Breast epithelium (tissue), 4 donors: ENCODE measurements around the gene ERLIN1. TPM values are rescaled to one million over a fixed set of nuclear protein-coding genes. Genes with fewer than 3 reads are reported as not detected.

Experiments used
- DNase-seq, 2 donors: peaks; one replicate each; pipeline ENCODE4 v3.0.0-alpha.2; 2019; ENCODE audit warnings: low spot score in 2 of 2
- H3K27ac ChIP-seq, 2 donors: fragments of 200-600 bp; sonication (generic) in 1 of 2; one replicate each; pipeline ENCODE4 v1.5.1; 2016 to 2019; ENCODE audit warnings: mild to moderate bottlenecking in 1 of 2
- H3K27me3 ChIP-seq, 2 donors: fragments of 200-600 bp; sonication (generic) in 1 of 2; one replicate each; pipeline versions ENCODE4 v1.5.1 to v1.6.0; 2017 to 2019; ENCODE audit warnings: control low read depth in 1 of 2, mild to moderate bottlenecking in 1 of 2
- H3K36me3 ChIP-seq: fragments of 200-600 bp; one replicate; pipeline ENCODE4 v1.5.1; 2019
- H3K4me1 ChIP-seq, 2 donors: fragments of 200-600 bp; sonication (generic); one replicate each; pipeline ENCODE4 v1.5.1; 2016 to 2019; ENCODE audit warnings: control low read depth in 1 of 2
- H3K4me3 ChIP-seq, 3 donors: fragments of 200-600 bp; sonication (generic); 1 replicate in 2 of 3; 2 replicates in 1 of 3; pipeline ENCODE4 v1.5.1; 2016 to 2019; ENCODE audit warnings: mild to moderate bottlenecking in 3 of 3, moderate library complexity in 2 of 3
- H3K9me3 ChIP-seq, 2 donors: fragments of 200-600 bp; sonication (generic) in 1 of 2; one replicate each; pipeline ENCODE4 v1.5.1; 2016 to 2019; ENCODE audit warnings: control low read depth in 1 of 2
- POLR2A ChIP-seq: fragments of 450-650 bp; IDR thresholded peaks from one replicate; pipeline ENCODE4 v1.6.1; 2016; ENCODE audit warnings: antibody characterized with exemption, mild to moderate bottlenecking, moderate library complexity
- POLR2AphosphoS5 ChIP-seq, 3 donors: sonication (generic); formaldehyde crosslinking; IDR thresholded peaks; one replicate each; pipeline ENCODE4 v1.6.1; 2017; ENCODE audit warnings: antibody characterized with exemption in 3 of 3
- intact Hi-C: fragments of 100-400 bp; cut with DNase I; formaldehyde crosslinking; loops from one replicate; pipeline ENCODE4 v1.15.1; 2023; ENCODE audit warnings: low total_unique reads
- total RNA-seq, 3 donors: library from RNA; depleted of rRNA; stranded (reverse); fragments of >200 nt; gene quantifications; one replicate each; pipeline ENCODE4 v1.1.0, GENCODE V29; 2016
- TF ChIP-seq, protein P1 (sequence below), 3 donors: fragments of 450-650 bp; IDR thresholded peaks; one replicate each; pipeline ENCODE4 v1.5.1; 2016 to 2017; ENCODE audit warnings: antibody characterized with exemption in 3 of 3, mild to moderate bottlenecking in 3 of 3, moderate library complexity in 3 of 3

The ERLIN1 gene
- total RNA-seq, 3 donors from 2014 or later = 22.4 to 30.2 (median 23.3) TPM

DNA sequence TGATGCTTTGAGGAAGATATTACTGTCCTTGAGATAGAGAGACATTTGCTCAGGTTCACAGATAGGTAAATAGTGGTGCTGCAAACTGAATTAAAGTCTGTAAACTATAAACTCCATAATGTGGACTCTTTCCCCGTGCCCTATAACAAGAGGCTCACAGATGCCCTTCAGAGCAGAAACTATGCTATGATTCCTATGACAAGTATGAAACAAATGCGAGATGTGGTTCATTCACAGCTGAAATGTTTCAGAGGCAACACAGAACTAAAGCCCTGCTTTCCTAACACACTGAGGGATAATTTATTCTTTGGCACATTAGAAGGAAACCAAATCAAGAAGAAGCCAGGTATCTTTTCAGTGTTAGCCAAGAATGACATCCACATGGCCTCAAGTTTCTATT lies 30.2 kb upstream of the ERLIN1 start:
- intact Hi-C loops = no loop called here
- no peaks in the 10 kb centered on the region for H3K4me1 ChIP-seq
- TF ChIP-seq POLR2A = no peak
- TF ChIP-seq, protein P1, sequence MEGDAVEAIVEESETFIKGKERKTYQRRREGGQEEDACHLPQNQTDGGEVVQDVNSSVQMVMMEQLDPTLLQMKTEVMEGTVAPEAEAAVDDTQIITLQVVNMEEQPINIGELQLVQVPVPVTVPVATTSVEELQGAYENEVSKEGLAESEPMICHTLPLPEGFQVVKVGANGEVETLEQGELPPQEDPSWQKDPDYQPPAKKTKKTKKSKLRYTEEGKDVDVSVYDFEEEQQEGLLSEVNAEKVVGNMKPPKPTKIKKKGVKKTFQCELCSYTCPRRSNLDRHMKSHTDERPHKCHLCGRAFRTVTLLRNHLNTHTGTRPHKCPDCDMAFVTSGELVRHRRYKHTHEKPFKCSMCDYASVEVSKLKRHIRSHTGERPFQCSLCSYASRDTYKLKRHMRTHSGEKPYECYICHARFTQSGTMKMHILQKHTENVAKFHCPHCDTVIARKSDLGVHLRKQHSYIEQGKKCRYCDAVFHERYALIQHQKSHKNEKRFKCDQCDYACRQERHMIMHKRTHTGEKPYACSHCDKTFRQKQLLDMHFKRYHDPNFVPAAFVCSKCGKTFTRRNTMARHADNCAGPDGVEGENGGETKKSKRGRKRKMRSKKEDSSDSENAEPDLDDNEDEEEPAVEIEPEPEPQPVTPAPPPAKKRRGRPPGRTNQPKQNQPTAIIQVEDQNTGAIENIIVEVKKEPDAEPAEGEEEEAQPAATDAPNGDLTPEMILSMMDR (IDR thresholded peaks at IDR 0.05) = no peak
- no peak for TF ChIP-seq POLR2AphosphoS5 (IDR thresholded peaks at IDR 0.05)
- DNase-seq = no peak
- H3K9me3 ChIP-seq = no peaks in the 10 kb centered on the region
- H3K36me3 ChIP-seq = peaks cover 4% of the 10 kb centered on the region
- H3K27me3 ChIP-seq = no peaks in the 10 kb centered on the region
- no peak overlapping the region for H3K27ac ChIP-seq
- H3K4me3 ChIP-seq = no peak overlapping the region

DNA sequence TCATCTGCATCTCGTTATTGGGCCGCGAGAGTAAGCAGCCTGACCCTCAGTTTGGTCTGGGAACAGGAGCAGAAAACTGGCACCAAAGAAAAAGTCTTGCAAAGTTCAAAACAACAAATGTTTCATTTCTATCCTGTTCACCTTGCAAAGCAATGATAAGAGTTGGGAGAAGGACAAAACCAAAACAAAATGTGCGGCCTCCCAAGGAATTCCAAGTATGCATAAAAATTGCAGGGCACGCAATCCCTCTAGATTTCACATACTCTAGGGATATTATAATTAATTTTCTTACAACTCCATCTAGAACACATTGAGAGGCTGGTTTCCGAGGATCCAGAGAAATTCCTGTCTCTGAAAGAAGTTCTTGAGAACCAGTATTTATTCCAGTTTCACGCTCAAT lies 23.5 kb upstream of the ERLIN1 start:
- no peak overlapping the region for H3K27ac ChIP-seq
- no peak for DNase-seq
- no peak overlapping the region for H3K4me3 ChIP-seq
- H3K4me1 ChIP-seq = no peaks in the 10 kb centered on the region
- no peaks in the 10 kb centered on the region for H3K27me3 ChIP-seq
- no peaks in the 10 kb centered on the region for H3K36me3 ChIP-seq
- intact Hi-C loops = no loop called here
- no peaks in the 10 kb centered on the region for H3K9me3 ChIP-seq
- TF ChIP-seq POLR2AphosphoS5 (IDR thresholded peaks at IDR 0.05) (no peak), POLR2A (no peak)
- TF ChIP-seq, protein P1 (IDR thresholded peaks at IDR 0.05) = no peak

DNA sequence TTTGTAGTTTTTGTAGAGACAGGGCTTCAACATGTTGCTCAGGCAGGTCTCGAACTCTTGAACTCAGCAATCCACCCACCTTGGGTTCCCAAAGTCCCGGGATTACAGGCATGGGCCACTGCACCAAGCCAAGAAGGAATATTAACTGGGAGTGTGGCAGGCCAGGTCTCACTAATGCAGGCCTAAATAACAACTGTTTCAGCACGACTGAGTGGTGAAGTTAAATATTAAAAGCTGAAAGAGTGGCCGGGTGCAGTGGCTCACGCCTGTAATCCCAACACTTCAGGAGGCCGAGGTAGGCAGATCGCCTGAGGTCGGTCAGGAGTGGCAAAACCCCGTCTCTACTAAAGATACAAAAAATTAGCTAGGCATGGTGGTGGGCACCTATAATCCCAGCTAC lies 22.4 kb upstream of the ERLIN1 start:
- no peaks in the 10 kb centered on the region for H3K36me3 ChIP-seq

DNA sequence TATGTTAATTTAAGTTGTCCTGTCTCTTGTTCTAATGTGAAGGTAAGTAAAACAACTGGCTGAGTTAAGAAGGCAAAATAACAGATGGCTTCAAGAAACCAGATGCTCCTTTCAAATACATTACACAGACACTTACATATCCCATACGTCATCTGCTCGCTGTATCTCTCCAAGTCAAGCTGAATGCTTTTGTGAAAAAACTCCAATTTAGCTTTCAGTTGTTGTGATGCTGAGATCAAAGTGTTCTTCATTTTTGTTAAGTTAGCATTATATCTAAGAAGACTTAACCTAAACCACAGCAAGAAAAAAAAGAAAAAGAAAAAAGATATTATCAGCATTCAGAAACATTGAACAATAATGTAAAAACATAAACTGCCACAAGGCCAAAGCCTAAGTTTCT lies 18.5 kb upstream of the ERLIN1 start:
- intact Hi-C loops = no loop called here
- Histone ChIP-seq H3K27ac (no peak overlapping the region), H3K36me3 (peaks cover 9% of the 10 kb centered on the region)

More for the DNA sequence above, 22.4 kb upstream of the ERLIN1 start:
- Histone ChIP-seq H3K9me3 (no peaks in the 10 kb centered on the region), H3K4me3 (no peak overlapping the region), H3K4me1 (no peaks in the 10 kb centered on the region), H3K27ac (no peak overlapping the region), H3K27me3 (no peaks in the 10 kb centered on the region)
- intact Hi-C loops = no loop called here
- TF ChIP-seq, protein P1 (IDR thresholded peaks at IDR 0.05) = no peak
- TF ChIP-seq POLR2A (no peak), POLR2AphosphoS5 (IDR thresholded peaks at IDR 0.05) (no peak)
- DNase-seq = no peak

DNA sequence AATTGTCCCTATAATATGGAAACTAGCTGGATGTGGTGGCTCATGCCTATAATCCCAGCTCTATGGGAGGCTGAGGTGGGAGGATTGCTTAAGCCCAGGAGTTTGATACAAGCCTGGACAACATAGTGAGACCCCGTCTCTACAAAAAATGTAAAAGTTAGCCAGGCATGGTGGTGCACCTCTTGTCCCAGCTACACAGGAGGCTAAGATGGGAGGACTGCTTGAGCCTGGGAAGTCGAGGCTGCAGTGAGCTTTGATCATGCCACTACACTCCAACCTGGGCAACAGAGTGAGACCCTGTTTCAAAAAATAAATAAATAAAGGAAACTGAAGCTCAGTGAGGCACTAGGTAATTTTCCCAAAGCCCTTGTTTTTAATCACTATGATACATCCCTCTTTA lies 15.7 kb upstream of the ERLIN1 start:
- Histone ChIP-seq H3K9me3 (no peaks in the 10 kb centered on the region), H3K27ac (no peak overlapping the region), H3K36me3 (peaks cover 9% of the 10 kb centered on the region), H3K4me3 (no peak overlapping the region), H3K4me1 (no peaks in the 10 kb centered on the region), H3K27me3 (no peaks in the 10 kb centered on the region)
- no peak for DNase-seq
- intact Hi-C loops = no loop called here
- TF ChIP-seq, protein P1 (IDR thresholded peaks at IDR 0.05) = no peak
- TF ChIP-seq POLR2AphosphoS5 (IDR thresholded peaks at IDR 0.05) = no peak
- TF ChIP-seq POLR2A = no peak

More for the DNA sequence above, 18.5 kb upstream of the ERLIN1 start:
- H3K9me3 ChIP-seq = no peaks in the 10 kb centered on the region
- TF ChIP-seq POLR2A (no peak), POLR2AphosphoS5 (IDR thresholded peaks at IDR 0.05) (no peak)
- TF ChIP-seq, protein P1 (IDR thresholded peaks at IDR 0.05) = no peak
- H3K4me3 ChIP-seq = no peak overlapping the region
- DNase-seq = no peak
- H3K4me1 ChIP-seq = no peaks in the 10 kb centered on the region
- no peaks in the 10 kb centered on the region for H3K27me3 ChIP-seq
